IPS-18c (cell line): ENCODE data around the gene ZNF136.

ENCODE experiments used
- H3K4me3 ChIP-seq: 2 replicates; pipeline ENCODE4 v1.7.0; 2013; ENCODE audit warnings: low read depth, mild to moderate bottlenecking, low read length, moderate library complexity; ENCODE audit not compliant: insufficient read depth
- H3K9me3 ChIP-seq: one replicate; pipeline ENCODE4 v1.6.1; 2013; ENCODE audit warnings: mild to moderate bottlenecking, low read length, moderate library complexity; ENCODE audit not compliant: control insufficient read depth, insufficient read depth

ZNF136 gene

DNA sequence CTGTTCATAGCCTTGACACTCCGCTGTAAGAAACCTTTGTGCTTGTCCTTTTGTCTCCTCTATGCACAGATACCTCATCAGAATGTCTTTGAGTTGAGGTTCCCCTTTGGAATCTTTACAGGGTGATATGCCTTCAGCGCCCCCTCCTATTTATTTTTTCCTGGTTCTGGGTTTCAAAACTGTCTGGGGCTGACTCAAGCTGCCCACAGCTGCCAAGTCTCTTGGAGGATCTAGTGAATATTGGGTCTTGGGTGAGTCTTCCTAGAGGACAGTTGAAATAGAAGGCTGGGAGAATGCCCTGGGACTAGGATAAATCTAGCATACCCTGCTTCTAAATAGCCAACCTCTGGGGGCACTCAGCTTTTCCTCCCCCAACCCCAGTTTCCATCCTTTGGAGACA is 930 bp downstream of the ZNF136 start:
- H3K4me3 ChIP-seq = peak overlapping the region; percentile 91
- H3K9me3 ChIP-seq = peaks cover 3% of the 10 kb centered on the region

DNA sequence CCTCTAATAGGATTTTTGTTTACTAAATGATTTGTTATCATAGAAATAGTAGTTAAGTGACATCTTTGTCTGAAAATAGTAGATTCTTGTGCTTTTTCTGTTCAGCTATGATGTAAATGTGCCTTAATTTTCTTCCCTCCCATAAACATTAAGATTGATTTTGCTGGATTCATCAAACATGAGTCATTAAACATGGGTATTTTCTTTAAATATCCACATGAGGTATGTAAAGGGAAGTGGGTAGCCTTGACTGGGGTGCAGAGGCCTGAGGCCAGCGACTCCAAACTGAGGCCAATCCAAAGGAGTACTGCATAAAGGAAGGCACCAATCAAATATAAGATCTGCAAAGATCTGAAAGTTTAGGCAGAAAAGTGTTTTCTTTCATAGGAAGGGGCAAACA is 3.7 kb downstream of the ZNF136 start:
- H3K9me3 ChIP-seq = no peaks in the 10 kb centered on the region
- no peak overlapping the region for H3K4me3 ChIP-seq

DNA sequence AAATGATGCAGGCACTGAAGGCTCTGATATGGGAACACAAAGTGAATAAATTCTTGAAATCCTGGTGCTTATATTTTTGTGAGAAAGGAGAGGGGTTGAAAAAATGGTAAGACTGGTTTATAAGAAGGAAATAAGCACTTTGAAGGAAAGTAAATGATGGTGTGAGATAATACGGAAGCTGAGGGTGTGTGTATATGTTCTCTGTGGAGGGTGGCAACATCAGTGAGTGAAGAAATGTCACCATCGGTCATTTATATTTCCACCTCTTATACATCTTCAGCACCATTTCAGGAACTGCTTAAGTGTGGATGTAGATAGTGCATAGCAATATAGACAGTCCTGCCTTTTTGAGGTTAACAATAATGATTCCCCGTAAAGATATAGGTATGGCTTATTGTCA is 17.5 kb downstream of the ZNF136 start:
- Histone ChIP-seq H3K9me3 (peaks cover 12% of the 10 kb centered on the region), H3K4me3 (no peak overlapping the region)

DNA sequence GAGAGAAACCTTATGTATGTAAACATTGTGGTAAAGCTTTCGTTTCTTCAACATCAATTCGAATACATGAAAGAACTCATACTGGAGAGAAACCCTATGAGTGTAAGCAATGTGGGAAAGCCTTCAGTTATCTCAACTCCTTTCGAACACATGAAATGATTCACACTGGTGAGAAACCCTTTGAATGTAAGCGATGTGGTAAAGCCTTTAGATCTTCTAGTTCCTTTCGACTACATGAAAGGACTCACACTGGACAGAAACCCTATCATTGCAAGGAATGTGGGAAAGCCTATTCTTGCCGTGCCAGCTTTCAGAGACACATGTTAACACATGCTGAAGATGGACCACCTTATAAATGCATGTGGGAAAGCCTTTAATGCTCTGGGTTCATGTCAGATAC is 24.7 kb downstream of the ZNF136 start:
- H3K9me3 ChIP-seq = peaks cover 21% of the 10 kb centered on the region
- no peak overlapping the region for H3K4me3 ChIP-seq

DNA sequence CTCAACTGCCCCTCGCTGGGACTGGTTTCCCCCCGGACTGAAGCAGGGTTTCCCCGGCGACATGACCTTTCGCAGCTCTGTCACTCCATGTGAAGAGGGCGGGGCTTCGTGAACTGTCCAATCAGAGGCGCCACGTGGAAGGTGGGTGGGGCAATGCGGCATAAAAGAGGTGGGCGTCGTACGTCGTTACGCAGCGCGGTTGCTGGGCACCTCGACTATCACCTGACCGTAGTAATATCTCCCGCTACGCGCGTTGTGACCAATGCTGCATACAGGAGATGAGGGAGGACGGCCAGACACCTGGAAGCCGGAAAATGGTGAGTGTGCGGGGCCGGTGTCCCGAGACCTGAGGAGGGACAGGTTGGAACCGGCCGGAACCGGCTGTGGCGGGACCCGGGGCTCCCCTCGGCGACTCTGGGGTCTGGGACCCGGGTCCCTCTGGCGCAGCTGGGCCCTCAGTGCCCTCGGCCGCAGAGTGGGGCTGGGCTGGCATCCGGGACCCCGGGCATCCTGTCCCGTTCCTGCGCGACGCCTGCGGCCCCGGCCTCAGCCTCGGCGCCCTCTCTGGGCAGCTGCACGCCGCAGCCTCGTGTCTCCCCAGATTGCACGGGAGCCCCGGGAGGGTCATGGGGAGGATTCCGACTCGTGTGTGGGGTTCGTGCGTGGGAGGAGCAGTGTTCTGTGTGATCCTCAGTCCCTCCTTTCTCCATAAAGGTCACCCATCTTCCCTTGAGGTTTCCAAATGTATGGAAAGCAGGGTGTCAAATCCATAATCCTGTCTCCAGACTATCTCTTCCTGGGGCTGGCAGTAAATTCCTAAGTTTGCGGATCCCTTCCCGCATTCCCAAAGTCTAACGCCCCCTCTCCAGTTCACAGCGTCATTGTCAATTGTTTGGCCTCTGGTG is 32.2 kb downstream of the ZNF136 start:
- H3K9me3 ChIP-seq = peaks cover 19% of the 10 kb centered on the region
- no peak overlapping the region for H3K4me3 ChIP-seq

DNA sequence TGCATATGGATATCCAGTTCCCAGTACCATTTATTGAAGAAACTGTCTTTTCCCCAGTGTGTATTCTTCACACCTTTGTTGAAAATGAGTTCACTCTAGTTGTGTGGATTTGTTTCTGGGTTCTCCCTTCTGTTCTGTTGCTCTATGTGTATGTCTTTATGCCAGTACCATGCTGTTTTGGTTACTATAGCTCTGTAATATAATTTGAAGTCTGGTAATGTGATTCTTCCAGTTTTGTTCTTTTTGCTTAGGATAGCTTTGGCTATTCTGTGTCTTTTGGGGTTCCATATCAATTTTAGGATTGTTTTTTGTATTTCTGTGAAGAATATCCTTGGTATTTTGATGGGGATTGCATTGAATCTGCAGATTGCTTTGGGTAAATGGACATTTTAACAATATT is 35.2 kb downstream of the ZNF136 start:
- H3K9me3 ChIP-seq = peaks cover 19% of the 10 kb centered on the region
- no peak overlapping the region for H3K4me3 ChIP-seq

DNA sequence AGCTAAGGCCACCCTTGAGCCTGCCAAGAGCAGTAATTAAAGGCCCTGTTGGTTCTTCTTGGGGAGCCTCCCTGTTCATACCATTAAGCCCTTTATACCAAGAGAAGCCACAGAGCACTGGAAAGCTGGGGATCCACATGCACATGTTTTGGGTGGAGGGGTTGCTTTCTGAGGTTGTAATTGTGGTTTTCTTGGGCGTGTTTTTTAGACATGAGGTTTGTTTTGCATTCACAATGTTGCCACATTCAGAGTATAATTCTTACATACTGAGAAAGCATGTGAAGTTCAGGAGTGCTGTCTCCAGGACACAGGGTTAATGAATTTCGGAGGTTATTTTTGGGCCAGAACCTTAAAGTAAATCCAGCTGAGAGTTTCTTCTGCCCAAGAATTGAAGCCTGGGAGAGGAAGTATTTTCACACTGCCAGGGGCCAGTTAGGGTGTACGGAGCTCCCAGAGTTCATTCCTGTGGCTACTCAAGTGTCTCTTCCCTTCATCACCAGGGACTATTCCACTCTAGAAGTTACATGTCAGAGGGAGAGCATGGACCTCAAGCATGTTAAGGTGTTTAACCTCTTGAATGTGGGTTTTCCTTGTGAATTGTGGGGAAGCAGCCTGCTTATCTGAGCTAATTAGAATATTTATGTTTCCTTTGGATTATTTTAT is 37.0 kb downstream of the ZNF136 start:
- no peak overlapping the region for H3K4me3 ChIP-seq
- peaks cover 19% of the 10 kb centered on the region for H3K9me3 ChIP-seq

DNA sequence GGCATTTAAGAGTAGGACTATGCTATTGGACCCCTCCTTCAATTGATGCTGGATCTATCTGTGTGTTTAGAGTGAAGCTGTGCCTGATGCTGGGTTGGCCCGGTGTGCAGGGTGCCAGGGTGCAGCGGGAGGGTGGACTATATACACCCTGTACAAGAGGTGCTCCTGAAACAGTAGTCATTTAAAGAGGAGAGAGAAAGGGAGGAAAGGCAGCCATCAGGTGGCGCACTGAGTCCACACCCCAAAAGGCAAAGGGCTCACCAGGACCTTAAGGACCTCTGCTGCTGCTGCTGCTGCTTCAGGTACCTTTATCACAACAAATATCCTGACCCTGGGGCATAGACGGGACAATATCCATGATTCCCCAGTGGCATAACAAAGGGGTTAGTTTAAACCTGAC is 39.4 kb downstream of the ZNF136 start:
- H3K4me3 ChIP-seq = no peak overlapping the region
- peaks cover 14% of the 10 kb centered on the region for H3K9me3 ChIP-seq

DNA sequence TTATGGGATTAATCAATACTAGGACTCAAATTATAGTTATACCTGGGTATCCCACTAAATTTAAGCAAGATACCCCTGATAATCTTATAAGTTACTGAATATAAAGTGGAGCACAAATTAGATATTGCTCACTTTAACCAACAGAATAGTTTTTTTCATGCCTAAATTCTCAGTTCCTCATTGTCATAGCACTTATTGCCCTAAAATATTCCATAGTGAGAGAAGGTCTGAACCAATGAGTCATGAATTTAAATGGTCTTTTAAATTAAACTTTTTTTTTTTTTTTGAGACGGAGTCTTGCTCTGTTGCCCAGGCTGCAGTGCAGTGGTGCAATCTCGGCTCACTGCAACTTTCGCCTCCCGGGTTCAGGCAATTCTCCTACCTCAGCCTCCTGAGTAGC is 42.4 kb downstream of the ZNF136 start:
- Histone ChIP-seq H3K9me3 (peaks cover 14% of the 10 kb centered on the region), H3K4me3 (no peak overlapping the region)

DNA sequence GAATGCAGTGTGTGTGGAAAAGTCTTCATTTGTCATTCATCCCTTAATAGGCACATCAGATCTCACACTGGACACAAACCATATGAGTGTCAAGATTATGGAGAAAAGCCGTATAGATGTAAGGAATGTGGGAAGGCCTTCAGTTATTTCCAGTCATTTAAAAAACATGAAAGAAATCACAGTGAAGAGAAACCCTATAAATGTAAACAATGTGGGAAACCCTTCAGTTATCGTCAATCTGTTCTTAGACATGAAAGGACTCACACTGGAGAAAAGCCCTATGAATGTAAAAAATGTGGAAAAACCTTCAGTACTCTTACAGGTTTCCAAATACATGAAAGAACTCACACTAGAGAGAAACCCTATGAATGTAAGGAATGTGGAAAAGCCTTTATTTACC is 45.3 kb downstream of the ZNF136 start:
- peaks cover 20% of the 10 kb centered on the region for H3K9me3 ChIP-seq
- H3K4me3 ChIP-seq = no peak overlapping the region

DNA sequence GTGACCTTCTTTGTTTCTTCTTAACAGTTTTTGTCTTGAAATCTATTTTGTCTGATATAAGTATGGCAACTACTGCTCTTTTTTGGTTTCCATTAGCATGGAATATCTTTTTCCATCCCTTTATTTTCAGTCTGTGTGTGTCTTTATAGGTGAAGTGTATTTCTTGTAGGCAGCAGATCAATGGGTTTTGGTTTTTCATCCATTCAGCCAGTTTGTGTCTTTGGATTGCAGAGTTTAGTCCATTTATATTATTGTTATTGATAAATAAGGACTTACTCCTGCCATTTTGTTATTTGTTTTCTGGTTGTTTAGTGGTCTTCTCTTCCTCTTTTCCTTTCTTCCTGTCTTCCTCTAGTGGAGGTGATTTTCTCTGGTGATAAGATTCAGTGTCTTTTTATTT is 54.4 kb downstream of the ZNF136 start:
- Histone ChIP-seq H3K9me3 (peaks cover 7% of the 10 kb centered on the region), H3K4me3 (no peak overlapping the region)

DNA sequence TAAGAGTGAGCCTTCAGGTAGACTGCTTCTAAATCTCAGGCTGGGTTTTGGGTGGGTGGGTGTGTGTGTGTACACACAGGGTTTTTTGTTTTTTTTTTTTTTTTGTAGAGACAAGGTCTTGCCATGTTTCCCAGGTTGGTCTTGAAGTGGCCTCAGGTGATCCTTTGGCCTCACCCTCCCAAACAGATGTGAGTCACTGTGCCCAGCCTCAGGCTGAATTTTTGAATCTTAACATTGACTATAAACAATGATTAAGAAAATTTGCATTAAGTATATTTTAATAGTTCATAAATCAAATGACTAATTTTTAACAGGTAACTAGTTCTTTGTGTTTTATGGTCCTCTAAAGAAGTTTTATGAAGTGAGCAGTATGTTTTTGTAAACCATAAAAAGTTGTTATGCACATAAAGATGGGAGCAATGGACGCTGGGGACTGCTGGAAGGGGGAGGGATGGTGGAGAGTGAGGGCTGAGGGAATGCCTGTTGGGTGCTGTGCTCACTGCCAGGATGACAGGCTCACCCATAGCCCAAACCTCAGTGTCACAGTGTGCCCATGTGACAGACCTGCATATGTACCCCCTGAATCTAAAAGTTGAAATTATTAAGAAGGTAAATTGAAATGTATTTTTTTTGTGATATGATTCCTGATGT is 60.2 kb downstream of the ZNF136 start:
- Histone ChIP-seq H3K4me3 (no peak overlapping the region), H3K9me3 (peaks cover 7% of the 10 kb centered on the region)

DNA sequence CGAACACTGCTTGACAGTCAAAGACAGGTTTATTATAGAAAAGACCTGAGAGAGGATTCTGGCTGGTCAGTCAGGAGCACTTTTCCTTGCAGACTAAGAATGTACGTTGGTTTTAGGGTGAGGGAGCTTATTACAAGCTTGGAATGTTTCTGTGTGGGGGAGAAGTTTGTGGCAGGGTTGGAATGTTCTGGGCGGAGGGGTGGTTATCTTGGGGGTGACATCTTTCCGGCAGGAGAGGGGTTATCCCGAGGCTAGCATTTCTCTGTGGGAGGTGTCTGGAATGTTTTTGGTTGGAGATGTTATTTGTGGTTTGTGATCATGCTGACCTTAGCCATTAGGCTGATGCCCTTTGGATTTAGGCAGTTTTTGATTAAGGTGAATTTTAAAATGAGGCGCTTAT is 61.8 kb downstream of the ZNF136 start:
- peaks cover 7% of the 10 kb centered on the region for H3K9me3 ChIP-seq
- H3K4me3 ChIP-seq = no peak overlapping the region

DNA sequence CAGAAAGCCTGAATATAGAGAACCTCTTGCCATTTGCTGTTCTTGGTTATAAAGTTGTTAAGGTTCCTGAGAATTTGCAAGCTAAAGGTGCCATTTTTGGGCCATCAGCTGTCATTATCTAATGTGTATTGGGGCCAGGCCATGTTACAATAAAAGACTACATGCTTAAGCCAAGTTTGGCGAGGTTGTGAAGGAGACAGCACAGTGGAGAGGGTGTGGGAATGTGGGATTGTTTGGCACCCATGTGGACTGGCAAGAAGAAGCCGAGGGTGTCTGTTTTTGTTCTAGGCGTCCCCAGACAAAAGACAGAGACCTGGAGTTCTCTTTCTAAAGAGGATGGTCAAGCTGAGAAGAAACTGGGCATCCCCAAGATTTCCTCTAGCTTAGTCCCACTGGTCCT is 67.1 kb downstream of the ZNF136 start:
- H3K4me3 ChIP-seq = no peak overlapping the region
- peaks cover 6% of the 10 kb centered on the region for H3K9me3 ChIP-seq

DNA sequence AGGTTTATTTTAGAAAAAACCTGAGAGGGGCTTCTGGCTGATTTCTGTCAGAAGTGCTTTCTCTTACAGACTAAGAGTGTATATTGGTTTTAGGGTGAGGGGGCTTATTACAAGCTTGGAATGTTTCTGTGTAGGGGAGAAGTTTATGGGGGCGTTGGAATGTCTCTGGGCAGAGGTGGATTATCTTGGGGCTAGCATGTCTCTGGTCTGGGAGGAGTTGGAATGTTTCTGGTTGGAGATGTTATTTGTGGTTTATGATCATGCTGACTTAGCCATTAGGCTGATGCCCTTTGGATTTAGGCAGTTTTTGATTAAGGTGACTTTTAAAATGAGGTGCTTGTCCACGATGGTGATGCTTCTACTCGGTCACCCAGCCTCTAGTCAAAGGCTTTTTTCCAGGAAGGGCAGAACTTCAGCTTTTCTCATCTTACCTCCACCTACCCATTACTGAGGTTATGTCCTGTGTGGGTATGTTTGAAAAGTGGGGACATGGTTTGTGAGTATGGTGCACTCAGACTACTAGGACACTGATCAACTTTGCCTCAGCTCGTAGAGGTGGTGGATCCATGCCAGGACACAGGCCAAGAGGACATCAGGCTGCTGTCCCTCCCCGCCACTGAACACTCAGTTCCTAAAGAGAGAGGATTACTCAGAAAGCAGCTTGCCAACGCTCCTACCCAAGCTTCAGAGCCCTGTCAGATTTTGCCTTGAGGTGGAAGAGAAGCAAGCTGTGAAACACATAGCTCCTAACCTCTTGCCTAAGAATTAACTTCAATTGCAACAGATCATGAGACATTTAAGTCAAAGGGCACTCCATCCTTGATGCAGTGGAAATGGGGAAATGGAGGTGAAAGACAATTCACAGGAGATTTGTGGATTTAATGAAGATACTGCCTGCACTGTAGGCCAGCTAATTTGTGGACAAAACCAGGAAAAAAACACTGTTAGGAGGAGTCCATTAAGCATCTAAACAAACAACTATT is 68.1 kb downstream of the ZNF136 start:
- Histone ChIP-seq H3K4me3 (no peak overlapping the region), H3K9me3 (peaks cover 8% of the 10 kb centered on the region)

DNA sequence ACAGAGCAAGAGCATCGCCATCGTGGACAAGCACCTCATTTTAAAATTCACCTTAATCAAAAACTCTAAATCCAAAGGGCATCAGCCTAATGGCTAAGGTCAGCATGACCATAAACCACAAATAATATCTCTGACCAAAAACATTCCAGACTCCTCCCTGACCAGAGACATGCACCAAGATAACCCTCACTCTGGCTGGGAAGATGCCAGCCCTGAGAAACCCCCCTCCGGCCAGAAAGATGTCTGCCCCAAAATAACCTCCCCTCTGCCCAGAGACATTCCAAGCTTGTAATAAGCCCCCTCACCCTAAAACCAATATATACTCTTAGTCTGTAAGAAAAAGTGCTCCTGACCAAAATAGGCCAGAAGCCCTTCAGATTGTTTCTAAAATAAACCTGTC is 70.1 kb downstream of the ZNF136 start:
- H3K9me3 ChIP-seq = peaks cover 10% of the 10 kb centered on the region
- no peak overlapping the region for H3K4me3 ChIP-seq
